Measurements from ENCODE around the gene ADCY10. TPM values are rescaled to one million over a fixed set of nuclear protein-coding genes. Genes with fewer than 3 reads are reported as not detected.

Gene ADCY10
- total RNA-seq, 1 experiment from 2014 or later = 0.20 TPM

DNA sequence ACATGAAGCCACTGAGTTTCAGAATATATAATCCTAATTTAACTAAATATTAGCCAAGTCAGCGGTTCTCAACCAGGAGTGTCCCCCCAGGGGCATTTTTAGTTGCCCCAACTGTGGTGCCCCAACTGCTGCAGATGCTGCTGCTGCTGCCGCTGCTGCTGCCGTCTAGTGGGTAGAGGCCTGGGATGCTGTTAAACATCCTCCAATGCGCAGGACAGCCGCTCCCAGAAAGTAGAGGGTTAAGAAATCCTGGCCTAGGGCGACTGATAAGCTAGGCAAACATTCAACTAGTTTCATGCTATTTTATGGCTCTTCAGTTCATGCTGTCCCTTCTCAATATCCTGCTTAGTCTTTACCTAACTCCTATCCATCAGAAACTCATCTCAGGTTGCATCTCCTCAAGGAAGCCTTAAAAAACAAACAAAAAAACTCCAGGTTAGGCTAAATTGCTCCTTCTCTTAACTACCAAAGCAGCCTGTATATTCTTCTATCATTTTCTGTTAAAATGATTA is 12.6 kb upstream of the ADCY10 start:
- H2AFZ ChIP-seq (ENCODE audit: low read length) = no peak overlapping the region
- no peak overlapping the region for H3K27ac Mint-ChIP-seq
- H3K23me2 ChIP-seq (ENCODE audit: insufficient read length, low read depth, low read length, poor library complexity, severe bottlenecking) = no peaks in the 10 kb centered on the region
- H3K79me1 ChIP-seq (ENCODE audit: insufficient read depth, low read depth, low read length, poor library complexity, severe bottlenecking) = no peaks in the 10 kb centered on the region
- H3T11ph ChIP-seq (ENCODE audit: low read length) = no peak overlapping the region
- H3K14ac ChIP-seq (ENCODE audit: insufficient read depth, low read length) = no peak overlapping the region
- H3K9ac ChIP-seq (ENCODE audit: extremely low read depth, insufficient read length, low read length) = no peak overlapping the region
- no peak overlapping the region for H2BK120ac ChIP-seq (ENCODE audit: low read depth, low read length, poor library complexity, severe bottlenecking)
- no peak overlapping the region for H3K4me2 ChIP-seq (ENCODE audit: insufficient read depth, insufficient read length, low read length)
- H2AK5ac ChIP-seq (ENCODE audit: insufficient read length, low read length) = no peak overlapping the region
- H2BK15ac ChIP-seq (ENCODE audit: low read depth, low read length) = no peak overlapping the region
- no peak overlapping the region for H2BK12ac ChIP-seq (ENCODE audit: insufficient read length, low read depth, low read length)
- no peak overlapping the region for H3K23ac ChIP-seq (ENCODE audit: insufficient read length, low read depth, low read length)
- H3K4me3 Mint-ChIP-seq = no peak overlapping the region
- H2BK5ac ChIP-seq (ENCODE audit: insufficient read length, low read length) = no peak overlapping the region
- TF ChIP-seq, protein P1, sequence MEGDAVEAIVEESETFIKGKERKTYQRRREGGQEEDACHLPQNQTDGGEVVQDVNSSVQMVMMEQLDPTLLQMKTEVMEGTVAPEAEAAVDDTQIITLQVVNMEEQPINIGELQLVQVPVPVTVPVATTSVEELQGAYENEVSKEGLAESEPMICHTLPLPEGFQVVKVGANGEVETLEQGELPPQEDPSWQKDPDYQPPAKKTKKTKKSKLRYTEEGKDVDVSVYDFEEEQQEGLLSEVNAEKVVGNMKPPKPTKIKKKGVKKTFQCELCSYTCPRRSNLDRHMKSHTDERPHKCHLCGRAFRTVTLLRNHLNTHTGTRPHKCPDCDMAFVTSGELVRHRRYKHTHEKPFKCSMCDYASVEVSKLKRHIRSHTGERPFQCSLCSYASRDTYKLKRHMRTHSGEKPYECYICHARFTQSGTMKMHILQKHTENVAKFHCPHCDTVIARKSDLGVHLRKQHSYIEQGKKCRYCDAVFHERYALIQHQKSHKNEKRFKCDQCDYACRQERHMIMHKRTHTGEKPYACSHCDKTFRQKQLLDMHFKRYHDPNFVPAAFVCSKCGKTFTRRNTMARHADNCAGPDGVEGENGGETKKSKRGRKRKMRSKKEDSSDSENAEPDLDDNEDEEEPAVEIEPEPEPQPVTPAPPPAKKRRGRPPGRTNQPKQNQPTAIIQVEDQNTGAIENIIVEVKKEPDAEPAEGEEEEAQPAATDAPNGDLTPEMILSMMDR (conservative IDR thresholded peaks at IDR 0.05) = no peak
- H3K79me2 ChIP-seq (ENCODE audit: insufficient read depth, low read length) = no peaks in the 10 kb centered on the region
- H3K9me3 Mint-ChIP-seq = no peaks in the 10 kb centered on the region
- no CpG with 5 or more reads among the region's 6 CpGs for WGBS (ENCODE audit: extremely low coverage, insufficient read length, low lambda C conversion rate)
- no peak overlapping the region for H2BK20ac ChIP-seq (ENCODE audit: low read depth, low read length, poor library complexity, severe bottlenecking)
- H3K36me3 Mint-ChIP-seq (ENCODE audit: insufficient read depth in 1 of 3, low read depth in 3 of 3) = no peaks in the 10 kb centered on the region
- H3K27me3 ChIP-seq (ENCODE audit: insufficient read depth, low read length) = no peaks in the 10 kb centered on the region
- H3K4ac ChIP-seq (ENCODE audit: low read depth, low read length) = no peak overlapping the region
- H3K18ac ChIP-seq (ENCODE audit: insufficient read length, low read depth, low read length) = no peak overlapping the region
- no peak overlapping the region for H4K91ac ChIP-seq (ENCODE audit: insufficient read length, low read depth, low read length)
- peaks cover 4 to 6% of the 10 kb centered on the region in 2 experiments; a peak in 3 of 4 replicates for H3K4me1 Mint-ChIP-seq
- DNase-seq = peak; percentile 36
- H3K56ac ChIP-seq (ENCODE audit: insufficient read length, low read depth, low read length) = no peak overlapping the region
- no peak overlapping the region for H4K8ac ChIP-seq (replicated peaks; ENCODE audit: insufficient read length, low read depth, low read length)
- H3K27me3 Mint-ChIP-seq (ENCODE audit: low read depth) = no peaks in the 10 kb centered on the region
- no peak overlapping the region for H4K5ac ChIP-seq (ENCODE audit: insufficient read length, low read depth, low read length)
- no peaks in the 10 kb centered on the region for H4K20me1 ChIP-seq (ENCODE audit: control insufficient read depth, insufficient read depth, insufficient read length)
- no peaks in the 10 kb centered on the region for H3K4me1 ChIP-seq (ENCODE audit: insufficient read depth, low read length)
- no peak overlapping the region for H3K27ac ChIP-seq (ENCODE audit: insufficient read length, low read depth, low read length)
- no peaks in the 10 kb centered on the region for H3K9me3 ChIP-seq (ENCODE audit: control insufficient read depth, low read depth, low read length)

Measured in H9 (cell line).